ENCODE measurements around the gene RGMA.

The RGMA gene

GRCh38 chr15:93093765-93094164, 4.8 kb upstream of the RGMA start:
- DNase-seq (ENCODE audit: low read depth): no peak

- DNase-seq (ENCODE audit: low read depth): no peak
These were observed 2.5 kb upstream of the RGMA start for GRCh38 chr15:93091465-93091864.

GRCh38 chr15:93089727-93090305, 805 bp upstream of the RGMA start:
- DNase-seq (ENCODE audit: low read depth): no peak

DNA sequence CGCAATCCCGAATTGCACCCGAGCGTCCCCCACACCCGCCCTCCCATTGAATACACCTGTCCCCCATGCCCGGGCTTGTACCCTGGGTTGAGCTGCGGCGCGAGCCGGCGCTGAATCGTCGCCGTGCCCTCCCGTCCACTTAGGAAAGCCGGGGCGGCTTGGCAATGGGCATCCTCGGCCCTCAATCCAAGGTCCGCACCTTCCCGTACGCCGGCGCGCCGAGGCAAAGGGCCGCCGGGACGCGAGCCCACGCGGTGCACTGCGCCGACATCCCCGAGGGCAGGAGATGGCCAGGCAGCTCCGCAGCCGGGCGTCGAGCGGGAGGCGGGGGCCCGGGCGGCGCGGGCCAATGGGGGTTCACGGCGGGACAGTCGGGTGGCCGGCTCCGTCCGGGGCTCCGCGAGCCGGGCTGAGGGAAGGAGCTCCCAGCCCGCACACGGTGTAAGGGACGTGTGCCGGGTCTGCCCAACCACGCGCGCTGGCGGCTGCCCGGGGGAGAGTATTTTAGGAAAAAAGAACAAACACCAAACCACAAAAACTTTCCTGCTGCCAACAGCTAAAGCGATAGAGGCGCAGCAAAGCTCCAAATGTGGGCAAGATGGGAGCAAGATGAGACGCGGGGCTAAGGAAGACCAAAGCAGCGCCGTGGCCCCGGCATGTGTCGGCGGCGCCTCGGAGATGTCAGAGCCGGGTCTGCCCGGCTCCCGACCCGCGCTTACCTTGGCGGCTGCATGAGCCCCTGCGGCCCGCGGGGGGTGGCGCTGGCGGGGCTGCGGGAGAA, 621 bp downstream of the RGMA start:
- DNase-seq (ENCODE audit: low read depth): no peak

GRCh38 chr15:93087825-93088199, 1.2 kb downstream of the RGMA start:
- DNase-seq (ENCODE audit: low read depth): peak; percentile 50

GRCh38 chr15:93086791-93087190, 2.2 kb downstream of the RGMA start:
- DNase-seq (ENCODE audit: low read depth): no peak

- DNase-seq (ENCODE audit: low read depth): no peak
These were observed 3.3 kb downstream of the RGMA start for GRCh38 chr15:93085692-93086091.

DNA sequence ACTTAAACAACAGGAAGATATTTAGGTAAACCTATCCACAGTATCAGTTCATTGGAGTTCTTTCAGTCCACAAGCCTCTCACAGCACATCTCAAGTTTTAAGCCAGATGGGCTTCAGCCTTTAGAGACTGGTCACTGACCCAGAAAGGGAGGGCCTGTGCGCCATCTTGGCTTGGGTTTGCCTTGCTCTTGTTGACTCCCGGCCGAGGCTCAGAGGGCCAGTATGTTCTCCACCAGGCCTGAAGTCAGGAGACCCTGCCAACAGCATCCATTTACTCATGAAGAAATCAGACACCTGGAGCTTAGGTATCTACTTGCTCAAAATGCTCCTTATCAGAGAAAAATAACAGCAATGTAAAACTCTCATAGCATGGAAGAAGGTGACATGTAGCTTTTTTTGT, 6.2 kb downstream of the RGMA start:
- DNase-seq (ENCODE audit: low read depth): no peak

GRCh38 chr15:93081399-93081798, 7.6 kb downstream of the RGMA start:
- DNase-seq (ENCODE audit: low read depth): no peak

DNA sequence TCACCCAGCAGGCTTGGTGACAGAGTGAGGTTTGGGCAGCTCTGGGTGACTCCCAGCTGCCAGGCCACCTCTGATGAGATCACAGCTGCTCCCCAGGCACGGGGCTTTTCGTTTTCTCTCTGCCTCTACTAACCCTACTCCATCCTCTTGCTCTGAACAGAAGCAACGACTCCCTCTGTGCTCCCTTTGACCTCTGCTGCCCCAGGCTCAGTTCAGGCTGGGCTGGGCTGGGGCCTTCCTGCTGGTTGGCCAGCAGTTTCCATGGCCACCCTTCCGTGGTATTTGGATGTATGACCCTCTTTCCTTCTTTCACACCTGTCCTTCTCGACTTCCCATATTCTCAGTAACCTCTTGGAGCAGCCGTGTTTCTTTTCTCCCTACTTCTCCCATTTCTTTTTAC, 8.6 kb downstream of the RGMA start:
- DNase-seq (ENCODE audit: low read depth): no peak

DNA sequence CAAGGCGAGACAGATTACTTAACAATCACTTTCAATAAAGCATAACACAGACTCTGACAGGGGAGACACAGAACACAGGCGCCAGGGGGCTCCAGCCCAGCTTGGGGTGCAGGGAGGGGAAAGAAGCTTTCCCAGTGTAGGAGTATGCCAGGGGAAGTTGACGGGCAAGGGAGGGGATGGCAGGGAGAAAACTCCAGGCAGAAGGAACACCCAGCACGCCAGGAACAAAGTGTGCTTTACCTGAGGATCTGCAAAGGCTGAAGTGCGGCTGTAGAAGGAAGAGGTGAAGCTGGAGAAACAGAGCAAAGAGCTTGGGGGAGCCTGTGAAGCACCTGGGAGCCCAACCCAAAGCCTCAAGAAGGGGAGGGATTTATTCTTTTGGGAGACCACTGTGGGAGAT, 12.1 kb downstream of the RGMA start:
- DNase-seq (ENCODE audit: low read depth): no peak

DNA sequence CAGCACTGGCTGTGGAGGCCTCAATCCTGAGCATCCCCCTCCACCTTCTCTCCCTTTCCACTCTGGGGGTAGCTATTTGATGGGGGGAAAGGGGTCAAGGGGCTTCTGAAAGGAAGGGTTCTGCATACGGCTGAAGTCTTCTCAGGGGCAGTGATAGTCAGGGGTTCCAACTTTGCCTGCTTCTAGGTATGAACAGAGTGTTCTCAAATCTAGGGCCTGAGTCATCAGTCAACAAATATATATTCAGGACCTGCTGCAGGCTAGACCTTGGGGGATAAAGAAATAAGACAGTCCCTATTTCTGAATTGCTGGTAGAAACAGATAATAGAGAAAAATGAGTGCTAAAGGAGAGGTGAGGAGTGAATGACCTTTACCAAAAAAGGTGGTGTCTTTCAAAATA, 12.8 kb downstream of the RGMA start:
- no peak for DNase-seq (ENCODE audit: low read depth)

DNA sequence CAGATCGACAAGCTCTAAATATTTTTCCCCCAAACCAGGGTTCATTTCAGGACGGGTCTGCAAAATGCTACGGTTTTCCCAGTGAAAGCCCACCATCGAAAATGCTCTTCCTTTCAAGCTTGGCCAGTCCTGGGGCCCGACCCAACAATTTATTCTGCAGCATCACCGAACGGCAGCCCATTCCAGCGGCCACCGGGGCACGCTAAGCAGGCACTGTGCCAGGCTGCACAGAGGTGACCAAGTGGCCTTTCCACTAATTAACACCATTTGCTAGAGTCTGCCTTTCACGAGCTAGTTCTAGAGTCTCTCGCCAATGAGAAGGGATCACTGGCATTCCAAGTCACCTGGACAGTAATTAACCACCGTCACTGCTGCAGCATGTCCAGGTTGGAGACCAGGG, 14.4 kb downstream of the RGMA start:
- DNase-seq (ENCODE audit: low read depth): no peak

DNA sequence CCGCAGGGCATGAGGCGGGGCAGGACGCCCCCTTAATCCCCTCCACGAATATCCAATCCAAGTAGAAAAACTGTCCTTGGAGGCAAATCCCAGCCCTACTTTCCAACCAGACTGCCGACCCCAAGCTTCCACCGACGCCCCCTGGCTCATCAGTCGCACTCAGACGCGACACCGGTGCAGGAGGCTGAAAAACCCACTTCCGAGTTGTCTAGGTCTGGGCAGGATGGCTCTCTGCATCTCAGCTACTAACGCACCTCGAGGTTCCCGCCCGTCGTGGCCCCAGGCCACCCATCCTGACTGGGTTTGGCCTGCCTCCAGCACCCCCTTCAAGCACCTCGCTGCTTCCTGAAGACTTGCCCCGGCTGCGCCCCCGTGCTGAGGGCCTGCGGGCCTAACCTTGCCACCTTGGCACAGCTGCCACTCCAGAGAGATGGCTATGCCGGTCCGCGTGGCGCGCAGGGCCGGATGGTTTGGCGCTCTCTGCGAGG, 15.5 kb downstream of the RGMA start:
- no peak for DNase-seq (ENCODE audit: low read depth)

DNA sequence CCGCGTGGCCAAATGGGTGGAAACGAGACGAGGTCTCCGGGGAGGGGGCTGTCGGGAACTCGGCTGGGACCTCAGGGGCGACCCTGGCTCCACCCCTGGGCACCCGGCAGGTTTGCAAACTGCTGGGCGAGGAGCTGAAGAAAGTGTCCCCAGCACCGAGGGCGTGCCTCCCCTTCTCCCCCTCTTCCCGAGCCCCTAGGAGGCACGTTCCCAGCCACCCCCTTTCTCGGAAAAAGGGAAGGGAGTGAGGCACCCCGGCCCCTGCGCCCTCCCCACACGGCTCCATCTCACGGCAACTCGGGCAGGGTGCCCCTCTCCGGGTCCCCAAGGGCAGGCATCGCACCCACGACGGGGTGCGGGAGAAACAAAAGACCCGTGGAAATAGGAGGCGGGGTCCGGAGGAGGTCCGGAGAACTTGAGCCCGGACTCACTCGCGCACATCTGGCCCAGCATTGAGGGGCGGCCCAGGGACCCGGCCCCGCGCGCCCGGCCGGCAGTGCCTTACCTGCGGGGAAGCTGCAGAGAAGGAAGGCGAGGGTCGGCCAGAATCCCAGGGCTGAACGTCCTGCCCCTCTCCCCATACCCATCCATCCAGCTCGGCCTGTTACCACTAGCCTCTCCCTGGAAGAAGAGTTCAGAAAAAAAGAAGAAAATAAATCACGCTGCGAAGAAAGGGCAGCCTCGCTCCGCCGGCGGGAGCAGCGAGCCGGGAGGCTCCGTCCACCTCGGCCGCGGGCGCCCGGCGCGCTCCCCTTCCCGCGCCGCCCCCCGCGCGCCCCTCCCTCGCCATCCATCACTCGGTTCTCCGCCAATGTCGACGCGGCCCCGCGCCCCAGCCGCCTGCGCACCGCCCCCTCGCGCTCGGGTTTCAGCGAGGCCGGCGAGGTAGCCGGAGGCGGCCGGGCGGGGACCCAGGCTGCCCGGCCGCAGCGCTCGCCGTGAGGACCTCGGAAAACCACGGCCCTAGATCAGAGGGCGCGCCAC, 16.3 kb downstream of the RGMA start:
- DNase-seq (ENCODE audit: low read depth): no peak

DNA sequence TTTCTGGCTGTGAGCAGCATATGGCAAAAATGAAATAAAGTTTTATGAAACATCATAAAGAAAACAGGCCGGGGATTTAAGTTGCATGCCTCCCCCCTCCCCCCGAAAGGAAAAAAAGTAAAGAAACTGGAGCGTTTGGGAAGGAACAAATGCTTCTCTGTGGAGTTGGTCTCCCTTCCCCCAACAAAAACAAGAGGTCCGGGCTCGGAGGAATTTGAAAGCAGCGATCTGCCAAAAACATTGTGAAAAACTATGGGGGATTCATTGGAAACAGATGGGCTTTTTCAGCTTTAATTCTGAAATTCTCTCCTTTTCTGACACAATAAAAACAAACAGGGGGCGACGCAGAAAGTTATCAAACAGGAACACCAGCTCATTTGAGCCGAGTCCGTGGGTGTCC, 17.0 kb downstream of the RGMA start:
- no peak for DNase-seq (ENCODE audit: low read depth)

DNA sequence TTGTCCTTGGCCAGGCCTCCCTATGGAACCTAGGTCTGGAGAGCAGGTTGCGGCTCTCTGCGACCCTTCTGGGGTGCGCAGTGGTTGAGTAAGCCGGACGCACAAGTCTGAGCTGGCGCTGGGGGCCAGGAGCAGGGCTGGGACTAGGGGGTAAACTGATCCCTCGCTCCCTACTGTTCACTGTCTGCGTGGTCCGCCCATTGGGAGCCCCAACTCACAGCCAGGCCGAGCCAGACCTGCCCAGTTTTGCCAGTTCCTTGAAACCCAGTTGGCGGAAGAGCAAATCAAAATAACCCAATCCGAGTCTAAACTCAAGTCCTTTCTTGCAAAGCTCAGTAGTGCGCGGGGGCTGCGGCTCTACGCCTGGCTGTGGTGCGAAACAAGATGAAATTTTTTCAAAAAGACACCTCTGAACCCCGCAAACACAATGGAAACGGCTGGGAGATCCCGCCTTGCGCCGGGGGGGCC, 17.5 kb downstream of the RGMA start:
- no peak for DNase-seq (ENCODE audit: low read depth)

GRCh38 chr15:93070551-93071296, 18.3 kb downstream of the RGMA start:
- DNase-seq (ENCODE audit: low read depth): no peak

DNA sequence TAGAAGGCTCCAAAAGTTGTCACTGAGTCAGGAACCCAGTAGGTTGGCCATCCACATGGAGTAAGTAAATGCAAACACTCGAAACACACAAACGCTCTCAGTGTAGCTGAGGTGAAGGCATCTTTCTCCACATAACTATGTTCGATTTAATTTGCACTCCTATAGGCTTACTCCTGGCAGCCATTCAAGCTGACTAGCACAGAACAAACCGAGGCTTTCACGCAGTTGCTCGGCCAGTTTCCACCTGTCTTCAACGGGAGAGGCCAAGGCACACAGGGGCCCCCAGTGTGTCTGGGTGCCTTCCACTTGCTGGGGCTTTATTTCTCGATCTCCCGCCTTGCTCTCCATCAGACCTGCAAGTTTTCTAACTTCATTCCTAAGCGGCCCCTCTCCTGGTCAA, 18.9 kb downstream of the RGMA start:
- no peak for DNase-seq (ENCODE audit: low read depth)

GRCh38 chr15:93068581-93069199, 20.3 kb downstream of the RGMA start:
- no peak for DNase-seq (ENCODE audit: low read depth)

- DNase-seq (ENCODE audit: low read depth): no peak
These were observed 21.3 kb downstream of the RGMA start for GRCh38 chr15:93067649-93068085.
